Right lobe of liver (tissue), 4 donors: ENCODE measurements around the gene DFFA.
A peak's percentile ranks its signal among the peaks of the same experiment; 100 is the strongest.

Experiments
- CTCF ChIP-seq, 4 donors: fragments of 200-600 bp in 3 of 4; fragments of 450-650 bp in 1 of 4; IDR thresholded peaks; one replicate each; pipeline versions ENCODE4 v1.5.1 to v1.8.0; 2016 to 2022; ENCODE audit warnings: antibody characterized with exemption in 4 of 4, mild to moderate bottlenecking in 2 of 4
- POLR2A ChIP-seq: fragments of 450-650 bp; IDR thresholded peaks from one replicate; pipeline ENCODE4 v1.6.1; 2017; ENCODE audit warnings: antibody characterized with exemption, mild to moderate bottlenecking
- donor health status: DM: no; HTN: no; CAD: no.
- donor health status: DM: no; HTN: no; CAD: no.
- donor health status: DM: no; HTN: yes; CAD: no.

GRCh38 chr1:10430216-10431069 is 41.9 kb downstream of the DFFA start, which contains the start of gene CENPS:
- no peak for TF ChIP-seq POLR2A
- peak; percentile 92 to 99 (median 96) for TF ChIP-seq CTCF (IDR thresholded peaks at IDR 0.05)
